GM21737 (cell line): ENCODE results near the gene RAB31.
"Not testable (repeated sequence)": the region's sequence is repeated elsewhere in the genome, so short reads cannot be mapped to it uniquely, and the experiment has no call there.

Source experiments
- ATAC-seq: cut with Tn5 transposase; IDR thresholded peaks from one replicate; pipeline ENCODE4 v1.9.1; 2021; ENCODE audit warnings: mild to moderate bottlenecking, moderate library complexity; ENCODE audit not compliant: unreplicated experiment

The RAB31 gene

GRCh38 chr18:9876212-9876866 is 168.2 kb downstream of the RAB31 start:
- ATAC-seq = no peak

- no peak for ATAC-seq
These were observed 169.0 kb downstream of the RAB31 start for GRCh38 chr18:9876867-9877654.

GRCh38 chr18:9877655-9878014 is 169.5 kb downstream of the RAB31 start:
- no peak for ATAC-seq

GRCh38 chr18:9878095-9878494 is 170.0 kb downstream of the RAB31 start:
- ATAC-seq = no peak

- ATAC-seq = no peak
These were observed 170.7 kb downstream of the RAB31 start for GRCh38 chr18:9878783-9879242.

GRCh38 chr18:9884090-9884489 is 176.0 kb downstream of the RAB31 start:
- ATAC-seq = no peak

GRCh38 chr18:9884532-9885140 is 176.5 kb downstream of the RAB31 start:
- ATAC-seq = no peak

- ATAC-seq = no peak
These were observed 177.3 kb downstream of the RAB31 start, which contains the start of gene TXNDC2 for GRCh38 chr18:9885170-9886004. TXNDC2 (plus strand) TSS chr18:9885973; CDS start chr18:9886681, 708 bp downstream.

GRCh38 chr18:9886005-9886348 is 177.9 kb downstream of the RAB31 start:
- ATAC-seq = no peak

- ATAC-seq = no peak
These were observed 179.9 kb downstream of the RAB31 start for GRCh38 chr18:9887992-9888391.

- no peak for ATAC-seq
These were observed 182.1 kb downstream of the RAB31 start for GRCh38 chr18:9890196-9890595.

- no peak for ATAC-seq
These were observed 182.9 kb downstream of the RAB31 start for GRCh38 chr18:9890957-9891356.

- not testable (repeated sequence) for ATAC-seq
These were observed 183.4 kb downstream of the RAB31 start for GRCh38 chr18:9891515-9891914.

GRCh38 chr18:9894454-9895068 is 186.5 kb downstream of the RAB31 start:
- ATAC-seq = no peak

GRCh38 chr18:9897129-9897528 is 189.0 kb downstream of the RAB31 start:
- ATAC-seq = no peak

GRCh38 chr18:9897787-9898291 is 189.7 kb downstream of the RAB31 start:
- not testable (repeated sequence) for ATAC-seq

- ATAC-seq = no peak
These were observed 190.9 kb downstream of the RAB31 start for GRCh38 chr18:9898792-9899549.

- not testable (repeated sequence) for ATAC-seq
These were observed 191.4 kb downstream of the RAB31 start for GRCh38 chr18:9899550-9899930.

- no peak for ATAC-seq
These were observed 192.6 kb downstream of the RAB31 start for GRCh38 chr18:9900699-9901098.

- no peak for ATAC-seq
These were observed 193.3 kb downstream of the RAB31 start for GRCh38 chr18:9901377-9901776.
